ENCODE measurements around the gene ADAMTS2. TPM values are rescaled to one million over a fixed set of nuclear protein-coding genes. Genes with fewer than 3 reads are reported as not detected.

Gene ADAMTS2
- polyA plus RNA-seq, 1 experiment: 129 TPM

GRCh38 chr5:179080724-179081123 is 264.5 kb downstream of the ADAMTS2 start:
- peaks cover 15% of the 10 kb centered on the region for H3K36me3 ChIP-seq (ENCODE audit: control insufficient read depth, insufficient read depth, low read length)
- no peak for TF ChIP-seq CTCF (IDR thresholded peaks at IDR 0.05; ENCODE audit: insufficient read depth, low read depth, low read length)
- H3K4me3 ChIP-seq (ENCODE audit: low read depth, low read length): no peak overlapping the region
- H3K27me3 ChIP-seq (ENCODE audit: control insufficient read depth, insufficient read depth, low read length): no peaks in the 10 kb centered on the region
- ChIA-PET POLR2A (no interaction called here), CTCF (no interaction called here)
- no peak for DNase-seq (ENCODE audit: low read depth)

GRCh38 chr5:179079165-179079987 is 265.9 kb downstream of the ADAMTS2 start:
- DNase-seq (ENCODE audit: low read depth): no peak
- CTCF ChIA-PET: interaction anchor here (0.6 kb wide), 1 partner anchor 845 kb away, joined by 3 read pairs; no protein-coding TSS in a partner anchor
- H3K4me3 ChIP-seq (ENCODE audit: low read depth, low read length): no peak overlapping the region
- POLR2A ChIA-PET: no interaction called here
- H3K36me3 ChIP-seq (ENCODE audit: control insufficient read depth, insufficient read depth, low read length): peaks cover 14% of the 10 kb centered on the region
- no peak for TF ChIP-seq CTCF (IDR thresholded peaks at IDR 0.05; ENCODE audit: insufficient read depth, low read depth, low read length)
- no peaks in the 10 kb centered on the region for H3K27me3 ChIP-seq (ENCODE audit: control insufficient read depth, insufficient read depth, low read length)

DNA sequence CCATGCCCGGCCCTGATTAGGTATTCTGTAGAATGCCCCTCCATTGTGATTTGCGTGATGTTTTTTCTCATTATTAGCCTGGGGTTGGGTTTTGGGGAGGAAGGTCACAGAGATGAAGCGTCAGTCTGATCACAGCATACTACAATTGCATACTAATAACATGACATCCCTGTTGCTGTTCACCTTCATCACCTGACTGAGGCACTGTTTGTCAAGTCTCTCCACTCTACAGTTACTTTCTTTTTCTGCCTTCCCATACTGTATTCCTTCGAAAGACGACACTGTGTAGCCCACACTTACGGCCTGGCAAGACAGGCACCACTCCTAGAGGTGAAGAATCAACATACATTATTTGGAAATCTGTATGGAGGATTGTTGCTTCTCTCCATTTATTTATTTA is 279.6 kb downstream of the ADAMTS2 start:
- no peak for DNase-seq (ENCODE audit: low read depth)
- H3K27me3 ChIP-seq (ENCODE audit: control insufficient read depth, insufficient read depth, low read length): no peaks in the 10 kb centered on the region
- ChIA-PET POLR2A (no interaction called here), CTCF (no interaction called here)
- peaks cover 12% of the 10 kb centered on the region for H3K36me3 ChIP-seq (ENCODE audit: control insufficient read depth, insufficient read depth, low read length)
- TF ChIP-seq CTCF (IDR thresholded peaks at IDR 0.05; ENCODE audit: insufficient read depth, low read depth, low read length): no peak
- no peak overlapping the region for H3K4me3 ChIP-seq (ENCODE audit: low read depth, low read length)

GRCh38 chr5:179061025-179061424 is 284.2 kb downstream of the ADAMTS2 start:
- TF ChIP-seq CTCF (IDR thresholded peaks at IDR 0.05; ENCODE audit: insufficient read depth, low read depth, low read length): no peak
- POLR2A ChIA-PET: no interaction called here
- CTCF ChIA-PET: no interaction called here
- no peaks in the 10 kb centered on the region for H3K27me3 ChIP-seq (ENCODE audit: control insufficient read depth, insufficient read depth, low read length)
- peaks cover 6% of the 10 kb centered on the region for H3K36me3 ChIP-seq (ENCODE audit: control insufficient read depth, insufficient read depth, low read length)
- peak overlapping the region; percentile 65 for H3K4me3 ChIP-seq (ENCODE audit: low read depth, low read length)
- no peak for DNase-seq (ENCODE audit: low read depth)

Small RNA genes lying within 50 kb of the gene (small RNA-seq; reads per million reads assigned to genes)
- not detected for gene AC109479.2 (ENCODE audit: insufficient read length, low read depth, low replicate concordance)

Other genes with a start within 250 kb of the ADAMTS2 start
- gene RUFY1, start 205.1 kb upstream of the ADAMTS2 start, polyA plus RNA-seq (2011; rRNA removed): 25.6 and 26.4 TPM in 2 replicates